Common myeloid progenitor, CD34-positive (primary cell): ENCODE measurements around the gene IL23R.

Experiments used
- CTCF ChIA-PET: fragments of 350-600 bp; sonication (Branson Sonifier 250); formaldehyde crosslinking; loops from one replicate; lab custom pipeline; 2021; ENCODE audit warnings: antibody characterized with exemption; lab: Charles Lee
- POLR2A ChIA-PET: fragments of 350-600 bp; sonication (Branson Sonifier 250); formaldehyde crosslinking; loops from one replicate; lab custom pipeline; 2021; ENCODE audit warnings: antibody characterized with exemption; lab: Charles Lee
- DNase-seq, 3 donors: peaks; one replicate each; pipeline versions ENCODE4 v3.0.0 to v3.0.0-alpha.2; 2013
- H3K27ac ChIP-seq, 2 experiments: 1 replicate in 1 of 2; 2 replicates in 1 of 2; pipeline ENCODE4 v1.7.0; 2013; ENCODE audit warnings: inconsistent platforms in 2 of 2, low read length in 2 of 2, mild to moderate bottlenecking in 2 of 2, low read depth in 1 of 2, moderate library complexity in 1 of 2; ENCODE audit not compliant: severe bottlenecking in 2 of 2, insufficient read depth in 1 of 2, poor library complexity in 1 of 2
- H3K27me3 ChIP-seq, 5 experiments: replicated peaks in 2 of 5; 1 replicate in 3 of 5; 2 replicates in 2 of 5; pipeline versions ENCODE4 v1.6.1 to v1.7.0; 2013; ENCODE audit warnings: low read length in 4 of 5, mild to moderate bottlenecking in 2 of 5, moderate library complexity in 2 of 5, inconsistent platforms in 1 of 5; ENCODE audit not compliant: insufficient read depth in 5 of 5, control insufficient read depth in 4 of 5
- H3K36me3 ChIP-seq, 4 experiments: 1 replicate in 2 of 4; 2 replicates in 2 of 4; pipeline versions ENCODE4 v1.6.1 to v1.7.0; 2013; ENCODE audit warnings: low read length in 3 of 4, control low read depth in 1 of 4, mild to moderate bottlenecking in 1 of 4; ENCODE audit not compliant: control insufficient read depth in 4 of 4, insufficient read depth in 4 of 4
- H3K4me1 ChIP-seq, 4 experiments: 1 replicate in 3 of 4; 2 replicates in 1 of 4; pipeline versions ENCODE4 v1.6.1 to v1.7.1; 2013; ENCODE audit warnings: low read length in 3 of 4, mild to moderate bottlenecking in 3 of 4, control low read depth in 1 of 4, inconsistent platforms in 1 of 4, moderate library complexity in 1 of 4; ENCODE audit not compliant: control insufficient read depth in 4 of 4, insufficient read depth in 4 of 4; ENCODE audit errors: control extremely low read depth in 1 of 4
- H3K4me3 ChIP-seq, 7 experiments: 1 replicate in 4 of 7; 2 replicates in 3 of 7; pipeline versions ENCODE4 v1.5.1 to v1.7.0; 2013; ENCODE audit warnings: mild to moderate bottlenecking in 7 of 7, low read length in 6 of 7, moderate library complexity in 6 of 7, inconsistent platforms in 2 of 7, low read depth in 2 of 7, control low read depth in 1 of 7; ENCODE audit not compliant: insufficient read depth in 4 of 7, control insufficient read depth in 1 of 7; ENCODE audit errors: extremely low read depth in 1 of 7
- H3K9me3 ChIP-seq, 5 experiments: 1 replicate in 4 of 5; 2 replicates in 1 of 5; pipeline versions ENCODE4 v1.6.1 to v1.7.1; 2013; ENCODE audit warnings: low read length in 4 of 5, mild to moderate bottlenecking in 2 of 5, inconsistent platforms in 1 of 5, low read depth in 1 of 5, moderate library complexity in 1 of 5; ENCODE audit not compliant: control insufficient read depth in 4 of 5, insufficient read depth in 2 of 5; ENCODE audit errors: control extremely low read depth in 1 of 5
- WGBS: methylation state at CpG from one replicate; pipeline ENCODE4 v1.1.5; 2013; ENCODE audit not compliant: insufficient coverage; 5-methylcytosine and 5-hydroxymethylcytosine counted together

Gene IL23R

DNA sequence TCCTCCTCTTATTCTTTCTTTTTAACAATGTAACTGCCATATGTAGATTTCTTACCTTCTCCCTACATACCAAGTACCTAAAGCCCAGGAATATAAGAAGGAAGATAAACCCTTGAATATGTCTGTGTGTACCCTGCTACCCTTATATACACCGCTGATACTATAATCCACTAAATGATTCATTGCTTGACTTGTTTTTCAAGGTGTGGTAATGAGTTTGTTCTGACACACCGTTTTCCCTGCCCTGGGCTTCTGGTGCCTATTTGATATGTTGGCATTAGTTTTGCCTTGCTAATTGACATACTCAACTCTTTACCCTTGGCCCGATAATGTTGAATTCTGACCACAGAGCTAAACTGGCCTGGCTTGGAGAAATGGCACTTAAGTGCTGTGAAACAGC is 64.3 kb downstream of the IL23R start:
- ChIA-PET CTCF (interaction anchor here (1.1 to 1.8 kb wide), 2 partner anchors 21 to 259 kb away, joined by 3 to 5 read pairs; no protein-coding TSS in a partner anchor), POLR2A (no interaction called here)
- H3K27me3 ChIP-seq: no peaks in the 10 kb centered on the region
- no peaks in the 10 kb centered on the region for H3K36me3 ChIP-seq
- no peak overlapping the region for H3K27ac ChIP-seq
- H3K4me3 ChIP-seq: no peak overlapping the region
- no peaks in the 10 kb centered on the region for H3K9me3 ChIP-seq
- DNase-seq: no peak
- WGBS: 100% methylated on average over 1 of the region's 3 CpGs
- no peaks in the 10 kb centered on the region for H3K4me1 ChIP-seq

GRCh38 chr1:67236277-67236676 is 70.0 kb downstream of the IL23R start:
- POLR2A ChIA-PET: no interaction called here
- 100% methylated on average over 2 of the region's 3 CpGs for WGBS

DNA sequence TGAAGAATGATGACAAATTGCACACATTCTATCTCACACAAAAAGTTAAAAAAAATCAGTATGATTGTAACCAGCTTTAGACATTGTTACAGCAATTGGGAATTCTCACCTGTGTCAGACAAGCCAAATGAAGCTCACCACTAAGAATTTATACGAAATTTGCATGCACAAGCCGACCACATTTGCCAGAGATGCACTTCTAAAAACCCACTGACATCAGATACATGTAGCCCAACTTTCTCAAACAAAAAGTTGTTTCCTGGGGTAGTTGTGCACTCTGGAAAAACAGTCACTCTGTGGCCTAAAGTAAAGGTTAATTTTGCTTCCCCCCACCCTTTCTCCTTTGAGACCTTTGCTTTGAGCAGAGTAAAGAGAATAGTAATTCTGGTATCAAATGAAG is 73.5 kb downstream of the IL23R start:
- CTCF ChIA-PET: interaction anchor here (0.7 to 1.4 kb wide), 2 partner anchors 28 to 262 kb away, joined by 3 to 6 read pairs; no protein-coding TSS in a partner anchor
- POLR2A ChIA-PET: no interaction called here
- Histone ChIP-seq H3K27ac (no peak overlapping the region), H3K27me3 (no peaks in the 10 kb centered on the region), H3K4me1 (no peaks in the 10 kb centered on the region), H3K36me3 (no peaks in the 10 kb centered on the region), H3K4me3 (no peak overlapping the region), H3K9me3 (no peaks in the 10 kb centered on the region)
- WGBS: 83% methylated on average over 2 of the region's 2 CpGs
- no peak for DNase-seq

More at GRCh38 chr1:67236277-67236676, 70.0 kb downstream of the IL23R start:
- DNase-seq: no peak
- Histone ChIP-seq H3K36me3 (no peaks in the 10 kb centered on the region), H3K4me1 (no peaks in the 10 kb centered on the region), H3K27ac (no peak overlapping the region), H3K27me3 (no peaks in the 10 kb centered on the region), H3K4me3 (no peak overlapping the region), H3K9me3 (no peaks in the 10 kb centered on the region)
- CTCF ChIA-PET: interaction anchor here (1.0 kb wide), 1 partner anchor 97 kb away, joined by 3 read pairs; no protein-coding TSS in a partner anchor

DNA sequence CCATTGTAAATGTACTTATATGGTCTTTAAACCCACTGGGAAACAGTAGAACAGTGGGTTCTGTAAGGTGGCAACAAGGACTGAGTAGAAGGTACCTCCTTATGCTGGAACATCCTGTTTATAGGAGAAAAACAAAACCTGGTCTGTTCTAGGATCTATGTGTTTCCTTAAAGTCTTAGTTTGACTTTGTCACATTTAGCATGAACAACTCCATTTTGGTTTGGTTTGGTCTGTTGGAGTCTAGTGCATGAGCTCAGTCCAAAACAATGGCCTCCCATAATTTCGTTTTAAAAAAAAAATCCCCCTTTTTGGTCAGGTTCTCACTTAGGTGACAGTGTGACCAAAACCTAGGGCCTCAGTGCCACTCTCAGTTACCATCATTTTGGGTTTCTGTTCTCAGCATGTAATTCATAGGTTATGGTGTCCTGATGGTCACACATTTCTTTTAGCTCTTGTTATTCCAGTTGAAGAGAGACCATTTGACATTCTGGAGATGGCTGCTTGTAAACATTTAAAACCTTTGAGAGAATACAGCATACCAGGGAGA is 75.0 kb downstream of the IL23R start:
- CTCF ChIA-PET: interaction anchor here (1.2 kb wide), 1 partner anchor 15 kb away, joined by 3 read pairs; no protein-coding TSS in a partner anchor
- Histone ChIP-seq H3K27ac (no peak overlapping the region), H3K4me1 (no peaks in the 10 kb centered on the region), H3K9me3 (no peaks in the 10 kb centered on the region), H3K27me3 (no peaks in the 10 kb centered on the region), H3K4me3 (no peak overlapping the region), H3K36me3 (no peaks in the 10 kb centered on the region)
- WGBS: no CpG with 5 or more reads among the region's 1 CpG
- POLR2A ChIA-PET: interaction anchor here (0.6 kb wide), 1 partner anchor 451 kb away, joined by 3 read pairs; no protein-coding TSS in a partner anchor
- no peak for DNase-seq

GRCh38 chr1:67242016-67242415 is 75.8 kb downstream of the IL23R start:
- H3K9me3 ChIP-seq: no peaks in the 10 kb centered on the region
- no peaks in the 10 kb centered on the region for H3K36me3 ChIP-seq
- H3K4me1 ChIP-seq: no peaks in the 10 kb centered on the region
- DNase-seq: no peak
- CTCF ChIA-PET: interaction anchor here (1.2 kb wide), 2 partner anchors 14 to 21 kb away, joined by 3 read pairs; no protein-coding TSS in a partner anchor
- no peaks in the 10 kb centered on the region for H3K27me3 ChIP-seq
- H3K27ac ChIP-seq: no peak overlapping the region
- POLR2A ChIA-PET: no interaction called here
- H3K4me3 ChIP-seq: no peak overlapping the region

DNA sequence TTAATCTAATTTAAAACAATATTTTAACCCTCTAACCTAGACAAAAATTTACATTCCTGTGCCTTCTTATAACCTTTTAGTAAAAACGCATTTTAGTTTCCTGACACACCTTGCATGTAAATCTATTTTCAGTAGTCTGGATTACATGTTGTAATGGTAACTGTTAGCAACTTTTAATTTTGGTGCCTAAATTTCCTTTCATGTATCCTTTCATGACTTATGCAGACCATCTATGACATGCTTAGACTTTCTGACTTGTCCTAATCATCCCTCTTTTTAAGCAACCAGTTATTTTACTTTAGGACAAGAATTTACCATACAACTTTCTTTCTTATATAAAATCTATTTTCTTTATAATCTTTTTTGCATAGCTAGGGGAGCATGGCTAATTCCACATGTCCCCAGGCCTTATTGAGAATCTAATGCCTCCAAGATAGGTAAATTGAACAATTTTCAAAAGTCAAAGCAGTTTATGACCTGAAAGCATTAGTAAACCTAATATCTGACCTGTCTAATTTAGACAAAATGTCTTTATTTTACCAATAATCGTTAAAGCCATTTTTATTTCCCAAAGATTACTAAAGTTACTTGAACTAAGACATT is 83.9 kb downstream of the IL23R start:
- Histone ChIP-seq H3K4me3 (no peak overlapping the region), H3K9me3 (peaks cover 1 to 13% (median 4%) of the 10 kb centered on the region in 5 experiments), H3K27ac (no peak overlapping the region), H3K36me3 (no peaks in the 10 kb centered on the region), H3K4me1 (no peaks in the 10 kb centered on the region), H3K27me3 (no peaks in the 10 kb centered on the region)
- POLR2A ChIA-PET: no interaction called here
- WGBS: 100% methylated on average over 1 of the region's 2 CpGs
- DNase-seq: peak in 2 of 3 donors; percentile 17 to 32
- CTCF ChIA-PET: interaction anchor here (2.6 kb wide), 1 partner anchor 12 kb away, joined by 7 read pairs; no protein-coding TSS in a partner anchor
